Activated CD8-positive, alpha-beta T cell treated with anti-CD3 and anti-CD28 coated beads for 36 hours (primary cell): ENCODE results near the gene CFAP100. TPM values are rescaled to one million over a fixed set of nuclear protein-coding genes. Genes with fewer than 3 reads are reported as not detected.

Experiments
- ATAC-seq: fragments of 200-7000 bp; cut with Tn5 transposase; one replicate; pipeline ENCODE4 v1.10.0; 2021; ENCODE audit warnings: mild to moderate bottlenecking, moderate library complexity
- CTCF ChIA-PET: fragments of 350-600 bp; sonication (Branson Sonifier 250); formaldehyde crosslinking; loops from one replicate; lab custom pipeline; 2021; ENCODE audit warnings: antibody characterized with exemption; lab: Charles Lee
- POLR2A ChIA-PET: fragments of 350-600 bp; sonication (Branson Sonifier 250); formaldehyde crosslinking; loops from one replicate; lab custom pipeline; 2021; ENCODE audit warnings: antibody characterized with exemption; lab: Charles Lee
- DNase-seq: peaks from one replicate; pipeline ENCODE4 v3.0.0-alpha.2; 2020
- H3K27ac Mint-ChIP-seq: one replicate; pipeline ENCODE4 v1.8.0; 2021; ENCODE audit warnings: mild to moderate bottlenecking, mixed read lengths
- H3K27me3 Mint-ChIP-seq: one replicate; pipeline ENCODE4 v1.8.0; 2021; ENCODE audit warnings: mixed read lengths
- H3K36me3 Mint-ChIP-seq: one replicate; pipeline ENCODE4 v1.8.0; 2021; ENCODE audit warnings: low read depth, mixed read lengths
- H3K4me1 Mint-ChIP-seq: one replicate; pipeline ENCODE4 v1.8.0; 2021; ENCODE audit warnings: low read depth, mixed read lengths
- H3K4me3 Mint-ChIP-seq: one replicate; pipeline ENCODE4 v1.8.0; 2021; ENCODE audit warnings: mild to moderate bottlenecking, moderate library complexity, mixed read lengths
- H3K9me3 Mint-ChIP-seq: one replicate; pipeline ENCODE4 v1.8.0; 2021; ENCODE audit warnings: mixed read lengths
- CTCF ChIP-seq: fragments of 200-600 bp; IDR thresholded peaks from one replicate; pipeline ENCODE4 v1.8.0; 2022; ENCODE audit warnings: antibody characterized with exemption, mild to moderate bottlenecking
- intact Hi-C: fragments of 100-400 bp; cut with micrococcal nuclease; formaldehyde crosslinking; loops from one replicate; pipeline ENCODE4 v1.10.0; 2022
- total RNA-seq, 2 experiments: library from RNA; stranded (reverse); gene quantifications; one replicate each; pipeline ENCODE4 v1.2.3, GENCODE V29; 2021

CFAP100 gene
- total RNA-seq, 2 experiments from 2014 or later: not detected

GRCh38 chr3:126350502-126351085 is 44.1 kb upstream of the CFAP100 start:
- Mint-ChIP-seq H3K27ac (no peak overlapping the region), H3K9me3 (no peaks in the 10 kb centered on the region), H3K4me1 (no peaks in the 10 kb centered on the region), H3K36me3 (no peaks in the 10 kb centered on the region), H3K27me3 (peaks cover 5% of the 10 kb centered on the region), H3K4me3 (no peak overlapping the region)
- intact Hi-C loops: no loop called here
- POLR2A ChIA-PET: no interaction called here
- CTCF ChIA-PET: no interaction called here
- ATAC-seq (no peak), DNase-seq (no peak)
- no peak for TF ChIP-seq CTCF

GRCh38 chr3:126351086-126351770 is 43.5 kb upstream of the CFAP100 start:
- Mint-ChIP-seq H3K27ac (no peak overlapping the region), H3K4me1 (peaks cover 1% of the 10 kb centered on the region), H3K27me3 (peaks cover 8% of the 10 kb centered on the region), H3K36me3 (no peaks in the 10 kb centered on the region), H3K9me3 (no peaks in the 10 kb centered on the region), H3K4me3 (no peak overlapping the region)
- TF ChIP-seq CTCF: no peak
- ChIA-PET CTCF (no interaction called here), POLR2A (no interaction called here)
- ATAC-seq (no peak), DNase-seq (no peak)
- intact Hi-C loops: no loop called here

- no peaks in the 10 kb centered on the region for H3K36me3 Mint-ChIP-seq
- ChIA-PET CTCF (no interaction called here), POLR2A (no interaction called here)
- H3K4me3 Mint-ChIP-seq: no peak overlapping the region
- DNase-seq (no peak), ATAC-seq (no peak)
- H3K27me3 Mint-ChIP-seq: peaks cover 11% of the 10 kb centered on the region
- peaks cover 3% of the 10 kb centered on the region for H3K4me1 Mint-ChIP-seq
- intact Hi-C loops: no loop called here
- H3K9me3 Mint-ChIP-seq: no peaks in the 10 kb centered on the region
- no peak overlapping the region for H3K27ac Mint-ChIP-seq
- TF ChIP-seq CTCF: no peak
These were observed 42.8 kb upstream of the CFAP100 start for GRCh38 chr3:126351771-126352475.

- Mint-ChIP-seq H3K4me1 (peaks cover 6% of the 10 kb centered on the region), H3K9me3 (no peaks in the 10 kb centered on the region), H3K36me3 (no peaks in the 10 kb centered on the region), H3K27me3 (peaks cover 14% of the 10 kb centered on the region), H3K4me3 (no peak overlapping the region), H3K27ac (no peak overlapping the region)
- DNase-seq (no peak), ATAC-seq (no peak)
- POLR2A ChIA-PET: no interaction called here
- CTCF ChIA-PET: no interaction called here
- no peak for TF ChIP-seq CTCF
- intact Hi-C loops: no loop called here
These were observed 41.9 kb upstream of the CFAP100 start for GRCh38 chr3:126352476-126353454.
